Neuronal stem cell (in vitro differentiated cells): ENCODE results near the gene CCDC73.

Source experiments
- DNase-seq: peaks from one replicate; pipeline ENCODE4 v3.0.0-alpha.2; 2013; ENCODE audit warnings: low spot score
- H2AFZ ChIP-seq: one replicate; pipeline ENCODE4 v1.6.1; 2013; ENCODE audit warnings: mild to moderate bottlenecking, low read length, inconsistent platforms
- H2AK5ac ChIP-seq: 2 replicates; pipeline ENCODE4 v1.6.1; 2013; ENCODE audit warnings: low read depth, mild to moderate bottlenecking, inconsistent platforms, low read length, moderate library complexity, mixed read lengths
- H2BK120ac ChIP-seq: 2 replicates; pipeline ENCODE4 v1.6.1; 2013; ENCODE audit warnings: low read depth, mild to moderate bottlenecking, inconsistent platforms, low read length, moderate library complexity, mixed read lengths
- H2BK12ac ChIP-seq: one replicate; pipeline ENCODE4 v1.6.1; 2013; ENCODE audit warnings: low read length, inconsistent platforms
- H2BK15ac ChIP-seq: 2 replicates; pipeline ENCODE4 v1.6.1; 2013; ENCODE audit warnings: mild to moderate bottlenecking, low read length, inconsistent platforms, mixed read lengths
- H2BK5ac ChIP-seq: one replicate; pipeline ENCODE4 v1.6.1; 2013; ENCODE audit warnings: inconsistent platforms, mild to moderate bottlenecking, low read length, moderate library complexity
- H3K14ac ChIP-seq: one replicate; pipeline ENCODE4 v1.6.1; 2013; ENCODE audit warnings: low read length, inconsistent platforms
- H3K18ac ChIP-seq: 2 replicates; pipeline ENCODE4 v1.6.1; 2013; ENCODE audit warnings: low read length, inconsistent platforms
- H3K23ac ChIP-seq: 2 replicates; pipeline ENCODE4 v1.6.1; 2013; ENCODE audit warnings: low read depth, mild to moderate bottlenecking, mixed read lengths, low read length, inconsistent platforms; ENCODE audit not compliant: poor library complexity
- H3K27ac ChIP-seq: replicated peaks from 3 replicates; pipeline ENCODE4 v1.5.1; 2013; ENCODE audit warnings: low read length, inconsistent platforms
- H3K27me3 ChIP-seq, 3 experiments: 2 replicates each; pipeline ENCODE4 v1.6.1; 2013; ENCODE audit warnings: low read length in 3 of 3, mild to moderate bottlenecking in 2 of 3, inconsistent platforms in 1 of 3, low read depth in 1 of 3, mixed read lengths in 1 of 3, moderate library complexity in 1 of 3; ENCODE audit not compliant: control insufficient read depth in 3 of 3, insufficient read depth in 3 of 3
- H3K36me3 ChIP-seq, 2 donors: replicated peaks in 1 of 2; 2 replicates each; pipeline ENCODE4 v1.6.1; 2013; ENCODE audit warnings: low read length in 2 of 2; ENCODE audit not compliant: control insufficient read depth in 2 of 2, insufficient read depth in 2 of 2
- H3K4ac ChIP-seq: 2 replicates; pipeline ENCODE4 v1.6.1; 2013; ENCODE audit warnings: inconsistent platforms, mild to moderate bottlenecking, low read length, moderate library complexity
- H3K4me1 ChIP-seq, 2 donors: 1 replicate in 1 of 2; 2 replicates in 1 of 2; pipeline ENCODE4 v1.6.1; 2013; ENCODE audit warnings: low read length in 2 of 2, low read depth in 1 of 2; ENCODE audit not compliant: control insufficient read depth in 2 of 2, insufficient read depth in 1 of 2
- H3K4me2 ChIP-seq: one replicate; pipeline ENCODE4 v1.6.1; 2013; ENCODE audit warnings: mild to moderate bottlenecking, low read length, inconsistent platforms; ENCODE audit not compliant: insufficient read depth, poor library complexity, severe bottlenecking
- H3K4me3 ChIP-seq, 2 donors: 2 replicates each; pipeline ENCODE4 v1.5.1; 2013; ENCODE audit warnings: low read length in 2 of 2, mild to moderate bottlenecking in 2 of 2, inconsistent platforms in 1 of 2, moderate library complexity in 1 of 2
- H3K79me1 ChIP-seq: one replicate; pipeline ENCODE4 v1.6.1; 2013; ENCODE audit warnings: low read depth, mild to moderate bottlenecking, inconsistent platforms, low read length, moderate library complexity
- H3K9ac ChIP-seq: one replicate; pipeline ENCODE4 v1.6.1; 2013; ENCODE audit warnings: mild to moderate bottlenecking, low read depth, low read length, inconsistent platforms; ENCODE audit not compliant: poor library complexity
- H3K9me3 ChIP-seq, 2 donors: replicated peaks in 1 of 2; 2 replicates each; pipeline versions ENCODE3 to v1.6.1; 2013; ENCODE audit warnings: low read length in 2 of 2, mild to moderate bottlenecking in 2 of 2, inconsistent platforms in 1 of 2, low read depth in 1 of 2, mixed read lengths in 1 of 2, moderate library complexity in 1 of 2; ENCODE audit not compliant: control insufficient read depth in 2 of 2, insufficient read depth in 1 of 2
- H4K8ac ChIP-seq: one replicate; pipeline ENCODE4 v1.6.1; 2013; ENCODE audit warnings: low read depth, mild to moderate bottlenecking, inconsistent platforms, low read length, moderate library complexity
- H4K91ac ChIP-seq: one replicate; pipeline ENCODE4 v1.6.1; 2013; ENCODE audit warnings: low read length, low read depth, mild to moderate bottlenecking, inconsistent platforms; ENCODE audit not compliant: poor library complexity
- WGBS, 2 donors: extraction: QIAGEN DNeasy Blood & Tissue Kit; methylation state at CpG; one replicate each; pipeline ENCODE4 v1.1.7; 2013; ENCODE audit warnings: missing lambda C conversion rate in 2 of 2, mixed read lengths in 1 of 2; ENCODE audit not compliant: insufficient read length in 2 of 2, insufficient replicate concordance in 1 of 2; ENCODE audit errors: extremely low coverage in 2 of 2; 5-methylcytosine and 5-hydroxymethylcytosine counted together

CCDC73 gene

GRCh38 chr11:32792111-32792947 is 2.1 kb downstream of the CCDC73 start:
- no peak for DNase-seq
- no peaks in the 10 kb centered on the region for H3K4me1 ChIP-seq
- H2BK15ac ChIP-seq = no peak overlapping the region
- peaks cover 0 to 25% (median 0%) of the 10 kb centered on the region in 3 experiments for H3K27me3 ChIP-seq
- no peaks in the 10 kb centered on the region for H3K36me3 ChIP-seq
- no peak overlapping the region for H3K14ac ChIP-seq
- H2BK120ac ChIP-seq = no peak overlapping the region
- H3K18ac ChIP-seq = no peak overlapping the region
- H3K79me1 ChIP-seq = no peaks in the 10 kb centered on the region
- H3K9me3 ChIP-seq = no peaks in the 10 kb centered on the region
- H3K23ac ChIP-seq = no peak overlapping the region
- H3K4ac ChIP-seq = no peak overlapping the region
- H2AK5ac ChIP-seq = no peak overlapping the region
- WGBS, 2 donors = no CpG with 5 or more reads among the region's 6 CpGs
- no peak overlapping the region for H2BK5ac ChIP-seq
- H4K91ac ChIP-seq = no peak overlapping the region
- no peak overlapping the region for H3K27ac ChIP-seq
- H3K4me2 ChIP-seq = no peak overlapping the region
- H2AFZ ChIP-seq = no peak overlapping the region
- H3K9ac ChIP-seq = no peak overlapping the region
- H3K4me3 ChIP-seq = no peak overlapping the region
- H4K8ac ChIP-seq = no peak overlapping the region
- no peak overlapping the region for H2BK12ac ChIP-seq

GRCh38 chr11:32790916-32791315 is 3.5 kb downstream of the CCDC73 start:
- no peak overlapping the region for H3K14ac ChIP-seq
- no peak overlapping the region for H3K27ac ChIP-seq
- no peaks in the 10 kb centered on the region for H3K9me3 ChIP-seq
- WGBS, 2 donors = no CpG with 5 or more reads among the region's 1 CpG
- no peak overlapping the region for H3K4me2 ChIP-seq
- no peak overlapping the region for H3K23ac ChIP-seq
- H2AK5ac ChIP-seq = no peak overlapping the region
- no peaks in the 10 kb centered on the region for H3K79me1 ChIP-seq
- H2BK15ac ChIP-seq = no peak overlapping the region
- H4K91ac ChIP-seq = no peak overlapping the region
- no peak overlapping the region for H3K18ac ChIP-seq
- no peak for DNase-seq
- no peak overlapping the region for H2BK12ac ChIP-seq
- no peak overlapping the region for H3K4me3 ChIP-seq
- no peak overlapping the region for H2BK5ac ChIP-seq
- no peak overlapping the region for H2BK120ac ChIP-seq
- H2AFZ ChIP-seq = no peak overlapping the region
- no peak overlapping the region for H3K9ac ChIP-seq
- H3K36me3 ChIP-seq = no peaks in the 10 kb centered on the region
- no peak overlapping the region for H4K8ac ChIP-seq
- no peak overlapping the region for H3K4ac ChIP-seq
- H3K27me3 ChIP-seq = peaks cover 0 to 25% (median 0%) of the 10 kb centered on the region in 3 experiments
- no peaks in the 10 kb centered on the region for H3K4me1 ChIP-seq

- no peak overlapping the region for H2BK120ac ChIP-seq
- no peak overlapping the region for H4K8ac ChIP-seq
- H3K18ac ChIP-seq = no peak overlapping the region
- H2AFZ ChIP-seq = no peak overlapping the region
- no peak overlapping the region for H2BK5ac ChIP-seq
- no peak overlapping the region for H3K23ac ChIP-seq
- no peak overlapping the region for H2AK5ac ChIP-seq
- H3K36me3 ChIP-seq = no peaks in the 10 kb centered on the region
- no peak overlapping the region for H2BK12ac ChIP-seq
- H3K4me1 ChIP-seq = no peaks in the 10 kb centered on the region
- no peaks in the 10 kb centered on the region for H3K9me3 ChIP-seq
- peaks cover 0 to 16% (median 0%) of the 10 kb centered on the region in 3 experiments for H3K27me3 ChIP-seq
- H3K4ac ChIP-seq = no peak overlapping the region
- H3K9ac ChIP-seq = no peak overlapping the region
- no peak overlapping the region for H3K27ac ChIP-seq
- DNase-seq = no peak
- no peak overlapping the region for H3K4me2 ChIP-seq
- no peak overlapping the region for H2BK15ac ChIP-seq
- no peak overlapping the region for H4K91ac ChIP-seq
- H3K4me3 ChIP-seq = no peak overlapping the region
- H3K79me1 ChIP-seq = no peaks in the 10 kb centered on the region
- H3K14ac ChIP-seq = no peak overlapping the region
Measured at GRCh38 chr11:32786811-32787210, 7.7 kb downstream of the CCDC73 start.

GRCh38 chr11:32785262-32785661 is 9.2 kb downstream of the CCDC73 start:
- no peak overlapping the region for H3K9ac ChIP-seq
- H3K79me1 ChIP-seq = no peaks in the 10 kb centered on the region
- no peak overlapping the region for H3K23ac ChIP-seq
- H3K4me3 ChIP-seq = no peak overlapping the region
- H2AFZ ChIP-seq = no peak overlapping the region
- H4K91ac ChIP-seq = no peak overlapping the region
- H3K18ac ChIP-seq = no peak overlapping the region
- H3K27me3 ChIP-seq = peaks cover 0 to 8% (median 0%) of the 10 kb centered on the region in 3 experiments
- no peak overlapping the region for H3K4ac ChIP-seq
- no peak overlapping the region for H3K27ac ChIP-seq
- H3K9me3 ChIP-seq = no peaks in the 10 kb centered on the region
- no peak overlapping the region for H4K8ac ChIP-seq
- no peak overlapping the region for H3K14ac ChIP-seq
- no peaks in the 10 kb centered on the region for H3K4me1 ChIP-seq
- no peak overlapping the region for H2BK120ac ChIP-seq
- H3K36me3 ChIP-seq = no peaks in the 10 kb centered on the region
- no peak overlapping the region for H2BK15ac ChIP-seq
- H2AK5ac ChIP-seq = no peak overlapping the region
- no peak overlapping the region for H3K4me2 ChIP-seq
- no peak for DNase-seq
- no peak overlapping the region for H2BK12ac ChIP-seq
- H2BK5ac ChIP-seq = no peak overlapping the region
- WGBS, 2 donors = no CpG with 5 or more reads among the region's 3 CpGs
